Transverse colon (tissue), 4 donors: ENCODE measurements around the gene ZSWIM1.

Experiments used
- EP300 ChIP-seq: sonication (generic); formaldehyde crosslinking; IDR thresholded peaks from one replicate; pipeline ENCODE4 v1.6.1; 2017; ENCODE audit warnings: antibody characterized with exemption, low read depth
- POLR2A ChIP-seq: fragments of 450-650 bp; IDR thresholded peaks from one replicate; pipeline ENCODE4 v1.6.1; 2016; ENCODE audit warnings: antibody characterized with exemption, mild to moderate bottlenecking, moderate library complexity
- POLR2AphosphoS5 ChIP-seq, 3 donors: sonication (generic); formaldehyde crosslinking; IDR thresholded peaks; one replicate each; pipeline ENCODE4 v1.6.1; 2016; ENCODE audit warnings: antibody characterized with exemption in 3 of 3
- TF ChIP-seq, protein P1 (sequence below), 5 experiments: fragments of 200-600 bp in 3 of 5; fragments of 450-650 bp in 2 of 5; sonication (generic) in 3 of 5; IDR thresholded peaks; 1 replicate in 2 of 5; 2 replicates in 3 of 5; pipeline ENCODE4 v1.5.1; 2016 to 2017; ENCODE audit warnings: antibody characterized with exemption in 5 of 5, inconsistent platforms in 3 of 5, mild to moderate bottlenecking in 2 of 5, moderate library complexity in 1 of 5

DNA sequence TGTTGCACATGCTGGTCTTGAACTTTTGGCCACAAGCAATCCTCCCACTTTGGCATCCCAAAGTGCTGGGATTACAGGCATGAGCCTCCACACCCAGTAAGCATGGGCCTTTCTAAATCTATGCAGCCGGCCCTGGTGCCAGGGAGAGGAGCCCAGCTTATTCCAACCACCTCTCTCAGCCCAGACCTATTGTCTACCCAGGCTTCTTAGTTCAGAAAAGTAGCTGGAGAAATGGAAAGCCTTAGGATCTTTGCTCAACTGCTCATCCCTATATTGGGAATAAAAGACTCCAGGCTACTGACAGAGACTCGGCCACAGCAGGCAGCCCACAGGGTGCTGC is 45.7 kb downstream of the ZSWIM1 start:
- TF ChIP-seq, protein P1, sequence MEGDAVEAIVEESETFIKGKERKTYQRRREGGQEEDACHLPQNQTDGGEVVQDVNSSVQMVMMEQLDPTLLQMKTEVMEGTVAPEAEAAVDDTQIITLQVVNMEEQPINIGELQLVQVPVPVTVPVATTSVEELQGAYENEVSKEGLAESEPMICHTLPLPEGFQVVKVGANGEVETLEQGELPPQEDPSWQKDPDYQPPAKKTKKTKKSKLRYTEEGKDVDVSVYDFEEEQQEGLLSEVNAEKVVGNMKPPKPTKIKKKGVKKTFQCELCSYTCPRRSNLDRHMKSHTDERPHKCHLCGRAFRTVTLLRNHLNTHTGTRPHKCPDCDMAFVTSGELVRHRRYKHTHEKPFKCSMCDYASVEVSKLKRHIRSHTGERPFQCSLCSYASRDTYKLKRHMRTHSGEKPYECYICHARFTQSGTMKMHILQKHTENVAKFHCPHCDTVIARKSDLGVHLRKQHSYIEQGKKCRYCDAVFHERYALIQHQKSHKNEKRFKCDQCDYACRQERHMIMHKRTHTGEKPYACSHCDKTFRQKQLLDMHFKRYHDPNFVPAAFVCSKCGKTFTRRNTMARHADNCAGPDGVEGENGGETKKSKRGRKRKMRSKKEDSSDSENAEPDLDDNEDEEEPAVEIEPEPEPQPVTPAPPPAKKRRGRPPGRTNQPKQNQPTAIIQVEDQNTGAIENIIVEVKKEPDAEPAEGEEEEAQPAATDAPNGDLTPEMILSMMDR (IDR thresholded peaks at IDR 0.05): no peak
- TF ChIP-seq POLR2AphosphoS5 (IDR thresholded peaks at IDR 0.05) (no peak), POLR2A (no peak), EP300 (no peak)
